GM10847 (cell line): ENCODE data around the gene LSP1.

Experiments
- POLR2A ChIP-seq: IDR thresholded peaks from 2 replicates; pipeline ENCODE4 v1.6.1; 2011; ENCODE audit not compliant: insufficient read length; ENCODE audit errors: extremely low read depth

LSP1 gene

DNA sequence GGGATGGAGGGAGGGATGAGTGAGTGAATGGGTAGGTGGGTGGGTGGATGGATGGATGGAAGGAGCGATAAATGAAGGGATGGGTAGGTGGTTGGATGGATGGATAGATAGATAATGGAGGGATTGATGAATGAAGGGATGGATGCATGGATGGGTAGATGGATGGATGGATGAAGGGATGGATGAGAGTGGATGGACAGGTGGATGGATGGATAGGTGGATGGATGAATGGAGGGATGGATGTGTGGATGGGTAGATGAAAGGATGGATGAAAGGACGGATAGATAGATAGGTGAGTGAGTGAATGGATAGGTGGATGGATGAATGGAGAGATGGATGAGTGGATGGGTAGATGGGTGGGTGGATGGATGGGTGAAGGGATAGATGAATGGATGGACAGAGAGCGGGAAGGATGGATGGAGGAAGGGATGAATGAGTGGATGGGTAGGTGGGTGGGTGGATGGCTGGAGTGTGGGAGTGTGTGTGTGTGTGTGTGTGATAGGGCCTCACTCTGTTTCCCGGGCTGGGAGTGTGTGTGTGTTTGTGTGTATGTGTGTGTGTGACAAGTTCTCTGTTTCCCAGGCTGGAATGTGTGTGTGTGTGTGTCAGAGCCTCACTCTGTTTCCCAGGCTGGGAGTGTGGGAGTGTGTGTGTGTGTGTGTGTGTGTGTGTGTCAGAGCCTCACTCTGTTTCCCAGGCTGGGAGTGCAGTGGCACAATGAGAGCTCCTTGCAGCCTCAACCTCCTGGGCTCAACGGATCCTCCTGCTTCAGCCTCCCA lies 40.9 kb downstream of the LSP1 start:
- TF ChIP-seq POLR2A = no peak

DNA sequence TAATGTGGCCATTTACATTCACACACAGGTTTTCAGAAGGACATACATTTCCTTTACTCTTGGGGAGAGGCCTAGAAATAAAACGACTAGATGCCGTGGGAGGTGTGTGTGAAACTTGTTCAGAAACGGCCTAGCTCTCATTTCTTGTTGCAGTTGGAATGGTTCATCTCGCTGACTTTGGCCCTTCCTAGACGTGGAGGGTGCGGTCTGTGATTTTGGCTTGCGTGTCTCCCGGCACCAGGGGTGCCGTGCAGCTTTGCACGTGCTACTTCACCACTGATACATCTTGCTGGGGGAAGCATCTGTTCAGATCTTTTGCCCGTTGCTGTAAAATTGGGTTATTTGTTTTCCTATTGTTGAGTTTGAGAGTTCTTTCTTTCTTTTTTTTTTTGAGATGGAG lies 41.9 kb downstream of the LSP1 start:
- no peak for TF ChIP-seq POLR2A

DNA sequence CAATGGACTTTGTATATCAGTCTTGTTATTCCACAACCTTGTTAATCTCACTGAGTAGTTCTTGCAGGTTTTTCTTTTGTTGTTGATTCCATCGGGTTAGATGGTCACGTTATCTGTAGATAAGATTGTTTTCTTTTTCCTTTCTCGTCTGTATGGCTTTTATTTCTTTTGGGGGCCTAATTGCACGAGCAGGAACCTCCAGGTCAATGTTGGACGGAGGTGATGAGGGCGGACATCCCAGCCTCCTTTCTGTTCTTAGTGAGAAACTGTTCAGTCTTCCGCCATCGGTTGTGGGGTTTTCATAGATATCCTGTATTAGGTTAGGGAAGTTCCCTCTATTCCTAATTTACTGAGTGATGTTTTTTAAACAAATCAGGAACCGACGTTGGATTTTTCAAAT lies 43.6 kb downstream of the LSP1 start:
- TF ChIP-seq POLR2A = no peak

DNA sequence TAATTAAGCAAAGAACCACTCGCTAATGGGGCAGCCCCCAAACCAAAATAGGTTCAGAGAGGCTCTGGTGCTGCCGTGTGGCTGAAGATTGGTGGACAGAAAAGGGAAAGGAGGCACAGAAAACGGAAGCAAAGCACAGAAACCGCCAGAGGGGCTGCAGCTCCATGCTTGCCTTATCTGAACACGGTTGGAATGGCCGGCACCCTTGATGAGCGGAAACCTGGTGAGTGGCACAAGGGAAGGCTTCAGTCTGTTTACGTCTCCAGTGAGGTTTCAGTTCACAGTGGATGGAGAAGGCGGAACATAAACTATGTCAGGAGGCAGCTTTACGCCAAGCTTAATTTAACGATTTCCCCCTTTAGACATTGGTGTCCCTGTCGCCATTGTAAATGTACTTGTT lies 44.0 kb downstream of the LSP1 start:
- TF ChIP-seq POLR2A = no peak

DNA sequence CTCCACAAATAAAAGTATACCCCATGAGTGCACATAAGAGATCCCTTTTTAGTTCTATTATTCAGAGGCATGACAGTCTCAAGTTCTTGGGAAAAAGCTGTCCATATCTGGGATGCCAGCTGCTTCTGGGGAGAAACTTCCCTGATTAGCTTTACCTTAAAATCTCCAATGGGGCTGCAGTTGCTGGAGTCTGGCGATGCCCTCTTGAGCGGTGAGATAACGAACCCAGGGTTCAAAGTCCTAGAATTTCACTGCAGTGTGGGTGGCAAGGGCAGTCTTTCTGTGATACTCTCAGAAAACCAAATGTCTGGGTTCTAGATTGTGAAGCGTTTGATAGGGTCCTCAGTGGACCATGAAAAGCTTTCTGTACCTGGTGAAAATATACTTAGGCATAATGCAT lies 46.2 kb downstream of the LSP1 start:
- TF ChIP-seq POLR2A = no peak

DNA sequence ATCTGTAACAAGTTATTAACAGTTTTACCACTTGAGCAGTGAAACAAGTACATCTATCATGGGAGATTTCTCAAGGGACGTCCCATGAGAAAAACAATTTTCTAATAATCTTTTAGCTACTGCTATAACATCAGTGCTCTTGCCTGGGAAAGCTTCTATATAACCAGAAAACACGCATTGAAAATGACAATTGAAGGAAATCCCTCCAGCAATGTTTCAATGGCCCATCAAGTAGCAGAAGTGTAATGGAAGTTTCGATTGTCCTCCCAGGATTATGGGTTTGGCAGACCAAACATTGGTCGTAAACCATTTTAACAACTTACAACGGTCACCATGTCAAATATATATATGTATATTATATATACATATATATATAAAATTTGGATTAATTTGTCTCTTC lies 46.8 kb downstream of the LSP1 start:
- no peak for TF ChIP-seq POLR2A

DNA sequence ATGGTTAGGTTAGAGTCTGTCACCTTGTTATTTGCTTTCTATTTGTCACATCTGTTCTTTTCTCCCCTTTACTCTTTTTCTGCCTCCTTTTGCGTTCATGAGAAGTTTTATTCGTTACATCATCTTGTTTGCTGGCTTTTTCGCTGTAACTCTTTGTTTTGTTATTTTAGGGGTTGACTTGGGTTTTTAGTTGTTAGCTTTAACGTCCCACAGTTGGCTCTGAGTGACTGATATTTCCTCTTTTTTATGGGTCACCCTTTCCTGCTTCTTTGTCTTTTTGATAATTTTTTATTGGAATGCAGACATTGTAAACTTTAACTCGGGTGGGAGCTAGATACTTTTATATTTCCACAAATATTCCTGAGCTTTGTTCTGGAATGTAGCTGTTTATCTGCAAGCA lies 53.3 kb downstream of the LSP1 start:
- no peak for TF ChIP-seq POLR2A

DNA sequence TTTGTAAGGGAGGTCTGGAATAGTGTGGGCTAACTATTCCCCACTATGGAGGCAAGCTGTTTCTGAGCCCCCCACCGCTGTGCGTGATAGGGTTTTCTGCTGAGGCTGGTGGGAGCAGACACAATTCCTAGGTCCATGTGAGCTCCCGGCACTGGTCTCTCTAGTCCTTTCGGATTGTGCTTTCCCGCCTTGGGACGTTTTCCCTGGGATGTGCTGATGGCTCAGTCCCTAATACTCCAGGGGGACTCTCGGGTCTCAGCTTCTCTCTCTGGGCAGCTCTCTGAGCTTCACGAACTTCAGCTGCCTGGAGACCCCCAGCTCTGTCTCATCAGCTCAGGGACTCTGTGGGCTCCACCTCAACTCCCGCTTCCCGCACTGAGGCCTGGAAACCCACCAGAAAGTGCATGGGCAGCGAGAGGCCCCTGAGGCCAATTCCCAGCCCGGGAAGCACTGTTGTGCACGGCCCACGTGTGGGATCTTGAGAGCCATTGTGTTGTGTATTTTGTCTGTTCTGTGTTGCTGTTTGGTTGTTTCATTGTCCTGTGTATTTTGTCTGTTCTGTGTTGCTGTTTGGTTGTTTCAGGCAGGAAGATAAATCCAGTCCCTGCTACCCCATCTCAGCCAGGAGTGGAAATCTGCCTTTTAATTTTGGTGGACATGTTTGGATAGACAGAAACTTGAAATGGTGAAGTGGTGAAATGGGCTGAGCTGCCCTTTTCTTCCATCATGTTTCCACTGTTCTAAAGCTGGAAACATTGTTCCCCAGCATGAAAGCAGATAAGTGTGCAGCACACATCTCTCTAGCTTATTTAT lies 53.9 kb downstream of the LSP1 start:
- no peak for TF ChIP-seq POLR2A

DNA sequence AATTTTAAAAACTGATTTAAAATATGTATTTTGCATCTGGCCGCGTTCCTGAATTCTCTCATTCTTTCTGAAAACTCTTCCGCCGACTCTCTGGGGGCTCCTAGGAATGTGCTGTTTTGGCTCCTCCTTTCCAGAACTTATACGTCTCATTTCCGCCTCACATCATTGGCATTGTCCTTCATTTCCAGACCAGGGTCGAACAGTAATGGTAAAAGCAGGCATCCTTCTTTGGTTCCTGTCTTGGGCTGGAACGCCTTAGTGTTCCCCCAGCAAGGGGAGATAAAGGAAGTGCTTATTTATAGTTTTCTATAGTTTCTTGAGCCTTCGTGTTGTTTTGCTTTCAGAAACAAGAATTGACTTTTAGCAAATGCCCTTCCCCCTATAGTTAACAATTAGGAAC lies 55.7 kb downstream of the LSP1 start:
- TF ChIP-seq POLR2A = no peak

DNA sequence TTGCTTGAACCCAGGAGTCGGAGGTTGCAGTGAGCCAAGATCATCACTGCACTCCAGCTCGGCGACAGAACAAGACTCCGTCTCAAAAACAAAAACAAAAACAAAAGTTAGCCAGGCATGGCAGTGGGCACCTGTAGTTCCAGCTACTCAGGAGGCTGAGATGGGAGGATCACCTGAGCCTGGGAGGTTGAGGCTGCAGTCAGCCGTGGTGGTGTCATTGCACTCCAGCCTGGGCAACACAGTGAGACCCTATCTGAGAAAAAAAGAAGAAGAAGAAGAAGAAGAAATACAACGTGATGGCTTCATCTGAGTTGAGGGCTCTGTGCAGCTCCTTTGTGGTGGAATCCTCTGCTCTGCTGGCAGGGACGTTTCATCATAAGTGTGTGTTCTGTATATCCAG lies 56.6 kb downstream of the LSP1 start:
- no peak for TF ChIP-seq POLR2A

DNA sequence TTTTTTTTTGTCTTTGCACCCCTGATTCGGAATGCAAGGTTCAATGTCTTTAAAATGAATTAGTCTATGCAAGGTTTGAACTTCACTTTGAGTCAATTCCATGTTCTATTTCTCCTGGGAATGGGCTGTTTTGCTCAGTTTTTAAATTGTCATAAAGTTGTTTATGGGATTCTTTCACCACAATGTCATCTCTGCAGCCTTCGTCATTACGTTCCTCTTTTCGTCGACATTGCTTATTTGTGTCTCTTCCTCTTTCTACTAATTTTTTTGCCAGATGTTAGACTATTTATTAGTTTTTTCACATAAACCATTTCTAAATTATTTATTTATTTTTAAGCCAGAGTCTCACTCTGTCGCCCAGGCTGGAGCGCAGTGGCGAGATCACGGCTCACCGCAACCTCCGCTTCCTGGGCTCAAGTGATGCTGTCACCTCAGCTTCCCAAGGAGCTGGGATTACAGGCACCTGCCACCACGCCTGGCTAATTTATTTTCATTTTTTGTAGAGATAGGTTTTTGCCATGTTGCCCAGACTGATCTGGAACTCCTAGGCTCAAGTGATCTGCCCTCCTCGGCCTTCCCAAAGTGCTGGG lies 59.5 kb downstream of the LSP1 start:
- TF ChIP-seq POLR2A = no peak

DNA sequence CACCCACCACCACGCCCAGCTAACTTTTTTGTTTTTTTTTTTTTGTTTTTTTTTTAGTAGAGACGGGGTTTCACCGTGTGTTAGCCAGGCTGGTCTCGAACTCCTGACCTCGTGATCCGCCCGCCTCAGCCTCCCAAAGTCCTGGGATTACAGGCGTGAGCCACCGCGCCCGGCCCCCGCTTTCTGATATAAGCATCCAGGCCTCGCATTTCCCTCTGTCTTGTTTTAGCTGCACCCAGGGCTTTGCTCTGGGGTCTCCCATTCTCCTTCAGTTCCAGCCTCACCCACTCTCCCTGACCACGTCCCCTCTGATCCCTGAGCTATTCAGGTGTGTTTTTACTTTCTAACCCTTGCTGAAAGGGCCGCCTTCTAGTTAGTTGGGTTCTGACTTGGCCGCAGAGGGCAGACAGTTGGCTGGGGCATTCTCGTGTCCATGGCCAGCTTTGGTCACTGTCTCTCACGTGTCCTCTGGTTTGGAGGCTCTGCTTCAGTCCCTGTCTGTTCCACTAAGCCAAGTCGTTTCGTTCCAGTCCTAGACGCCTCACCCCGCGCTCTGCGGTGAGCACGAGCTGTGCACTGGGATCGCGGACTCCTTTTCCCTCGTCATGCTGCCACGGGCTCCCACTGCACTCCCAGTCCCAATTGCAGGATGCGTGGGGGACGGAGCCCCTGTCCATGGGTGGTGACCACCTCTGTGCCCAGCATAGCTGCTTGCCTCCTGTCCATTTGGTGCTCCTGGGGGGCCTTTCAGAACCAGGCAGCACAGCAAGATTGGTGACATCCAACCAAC lies 60.6 kb downstream of the LSP1 start:
- no peak for TF ChIP-seq POLR2A

DNA sequence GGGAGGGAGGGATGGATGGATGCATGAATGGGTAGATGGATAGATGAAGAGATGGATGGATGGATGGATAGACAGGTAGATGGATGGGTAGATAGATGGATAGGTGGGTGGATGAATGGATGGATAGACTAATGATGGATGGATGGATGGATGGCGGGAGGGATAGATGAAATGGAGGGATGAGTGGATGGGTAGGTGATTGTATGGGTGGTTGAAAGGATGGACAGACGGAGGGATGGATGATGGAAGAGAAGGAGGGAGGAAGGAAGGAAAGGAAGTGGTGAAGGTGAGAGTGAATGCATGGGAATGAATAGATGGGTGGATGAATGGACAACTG lies 62.9 kb downstream of the LSP1 start:
- TF ChIP-seq POLR2A = no peak

DNA sequence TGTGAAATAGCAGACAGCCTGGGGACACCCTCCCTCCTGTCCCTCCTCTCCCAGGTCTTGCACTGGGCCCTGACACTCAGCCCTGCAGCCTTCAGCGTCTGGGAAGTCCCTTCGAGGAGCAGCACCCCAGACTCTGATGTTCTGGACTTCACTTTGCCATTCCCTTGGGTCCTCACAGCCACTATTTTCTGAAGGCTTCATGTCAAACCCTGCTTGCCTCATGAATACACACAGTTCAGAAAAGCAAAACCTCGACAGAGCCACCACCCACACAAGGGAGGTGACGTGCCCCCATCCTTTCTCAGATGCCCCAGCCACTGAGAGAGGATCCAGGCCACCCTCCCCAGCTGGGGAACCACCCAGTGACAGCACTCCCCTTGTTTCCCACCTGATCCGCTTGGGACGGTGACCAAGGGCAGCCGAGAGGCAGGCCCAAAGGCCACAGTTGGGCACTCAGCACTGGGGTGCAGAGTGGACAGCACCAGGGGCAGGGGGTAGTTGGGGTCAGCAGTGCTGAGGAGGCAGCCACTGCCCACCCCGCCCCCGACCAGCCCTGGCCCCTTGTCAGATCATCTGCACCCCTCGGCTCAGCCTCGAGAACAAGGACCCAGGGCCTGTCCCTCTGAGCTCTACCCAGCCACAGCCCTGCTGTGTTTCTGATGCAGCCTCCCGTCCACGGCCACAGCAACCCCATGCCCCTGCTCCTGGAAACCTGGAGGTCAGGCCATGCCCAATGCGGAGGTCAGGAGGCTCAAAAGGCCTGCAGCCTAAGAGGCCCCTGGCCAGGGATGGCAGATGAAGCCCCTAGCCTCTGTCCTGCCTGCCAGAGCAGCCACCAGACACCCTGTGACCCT lies 63.5 kb downstream of the LSP1 start:
- TF ChIP-seq POLR2A = no peak
